NCI-H82 treated with DMSO at 0.1 percent for 48 hours (cell line): ENCODE results near the gene DHTKD1.
"Not testable (repeated sequence)": the region's sequence is repeated elsewhere in the genome, so short reads cannot be mapped to it uniquely, and the experiment has no call there.

Source experiments
- DNase-seq: peaks from one replicate; lab custom pipeline; 2025; ENCODE audit not compliant: unreplicated experiment; lab: John Stamatoyannopoulos, UW

DHTKD1 gene

DNA sequence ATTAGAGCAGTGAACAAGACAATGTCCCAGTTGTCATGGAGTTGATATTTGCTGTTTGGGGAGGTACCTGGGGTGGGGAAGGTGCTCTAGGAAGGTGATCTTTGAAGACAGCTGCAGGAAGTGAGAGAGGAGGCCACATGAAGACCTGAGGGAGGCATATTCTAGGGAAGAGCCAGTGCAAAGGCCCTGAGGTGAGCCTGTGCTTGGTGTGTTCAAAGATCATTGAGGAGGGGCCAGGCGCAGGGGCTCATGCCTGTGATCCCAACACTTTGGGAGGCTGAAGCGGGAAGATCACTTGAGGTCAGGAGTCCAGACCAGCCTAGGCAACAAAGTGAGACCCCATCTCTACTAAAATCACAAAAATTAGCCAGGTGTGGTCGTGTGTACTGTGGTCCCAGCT lies 75.8 kb downstream of the DHTKD1 start:
- DNase-seq: no peak

DNA sequence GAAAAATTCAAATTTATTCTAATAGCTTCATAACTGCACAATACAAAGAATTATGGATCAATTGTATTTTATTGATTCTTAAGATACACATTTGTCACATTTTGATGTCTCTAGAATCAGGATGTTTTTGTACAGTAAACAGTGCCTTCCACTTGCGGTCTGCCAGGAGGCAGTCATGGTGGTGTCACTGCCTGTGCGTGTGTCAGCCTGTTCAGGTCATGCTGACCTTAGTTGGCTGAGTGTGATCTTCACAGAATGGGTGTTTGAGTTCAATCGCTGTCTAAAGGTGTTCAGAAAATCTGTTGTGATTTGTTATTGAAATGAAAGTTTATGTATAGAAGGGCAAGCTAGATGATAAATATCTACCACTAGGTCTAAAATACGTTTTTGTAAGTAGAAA lies 81.4 kb downstream of the DHTKD1 start:
- no peak for DNase-seq

- no peak for DNase-seq
Measured at GRCh38 chr10:12154516-12154915, 85.8 kb downstream of the DHTKD1 start.

- DNase-seq: no peak
Measured at GRCh38 chr10:12156367-12157123, 87.8 kb downstream of the DHTKD1 start.

- no peak for DNase-seq
Measured at GRCh38 chr10:12158111-12158510, 89.4 kb downstream of the DHTKD1 start.

- no peak for DNase-seq
Measured at GRCh38 chr10:12160664-12161063, 91.9 kb downstream of the DHTKD1 start.

- no peak for DNase-seq
Measured at GRCh38 chr10:12162927-12163326, 94.2 kb downstream of the DHTKD1 start.

DNA sequence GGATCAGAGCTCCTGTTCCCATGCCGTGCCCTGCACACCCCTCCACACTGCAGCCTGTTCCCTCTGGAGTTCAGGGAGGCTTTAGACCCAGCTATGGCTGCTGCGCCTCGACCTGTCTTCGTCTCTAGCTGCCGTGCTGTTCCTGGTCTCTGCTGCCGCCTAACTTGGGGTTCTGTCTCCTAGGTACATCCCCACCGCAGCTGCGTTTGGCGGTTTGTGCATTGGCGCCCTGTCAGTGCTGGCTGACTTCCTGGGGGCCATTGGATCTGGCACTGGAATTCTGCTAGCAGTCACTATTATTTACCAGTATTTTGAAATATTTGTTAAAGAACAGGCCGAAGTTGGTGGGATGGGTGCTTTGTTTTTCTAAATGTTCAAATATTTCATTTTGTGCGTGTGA lies 95.3 kb downstream of the DHTKD1 start:
- DNase-seq: no peak

DNA sequence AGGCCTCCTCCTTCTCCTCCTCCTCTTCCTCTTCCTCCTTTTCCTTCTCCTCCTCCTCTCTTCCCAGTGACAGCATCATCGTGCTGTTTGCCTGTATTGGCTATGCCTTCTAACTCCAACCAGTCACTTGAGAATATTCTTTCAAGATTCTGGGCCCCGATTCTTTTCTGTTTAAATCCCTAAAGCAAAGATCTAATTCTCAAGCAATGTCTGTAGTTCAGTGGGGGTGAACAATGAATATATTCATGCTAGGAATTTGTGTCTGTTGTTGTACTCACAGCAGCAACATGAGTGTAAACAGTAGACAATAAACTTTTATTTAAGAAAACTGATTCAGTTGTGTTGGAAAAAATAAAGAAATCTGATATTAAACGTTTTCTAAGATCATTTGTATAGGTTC lies 96.3 kb downstream of the DHTKD1 start:
- DNase-seq: no peak

DNA sequence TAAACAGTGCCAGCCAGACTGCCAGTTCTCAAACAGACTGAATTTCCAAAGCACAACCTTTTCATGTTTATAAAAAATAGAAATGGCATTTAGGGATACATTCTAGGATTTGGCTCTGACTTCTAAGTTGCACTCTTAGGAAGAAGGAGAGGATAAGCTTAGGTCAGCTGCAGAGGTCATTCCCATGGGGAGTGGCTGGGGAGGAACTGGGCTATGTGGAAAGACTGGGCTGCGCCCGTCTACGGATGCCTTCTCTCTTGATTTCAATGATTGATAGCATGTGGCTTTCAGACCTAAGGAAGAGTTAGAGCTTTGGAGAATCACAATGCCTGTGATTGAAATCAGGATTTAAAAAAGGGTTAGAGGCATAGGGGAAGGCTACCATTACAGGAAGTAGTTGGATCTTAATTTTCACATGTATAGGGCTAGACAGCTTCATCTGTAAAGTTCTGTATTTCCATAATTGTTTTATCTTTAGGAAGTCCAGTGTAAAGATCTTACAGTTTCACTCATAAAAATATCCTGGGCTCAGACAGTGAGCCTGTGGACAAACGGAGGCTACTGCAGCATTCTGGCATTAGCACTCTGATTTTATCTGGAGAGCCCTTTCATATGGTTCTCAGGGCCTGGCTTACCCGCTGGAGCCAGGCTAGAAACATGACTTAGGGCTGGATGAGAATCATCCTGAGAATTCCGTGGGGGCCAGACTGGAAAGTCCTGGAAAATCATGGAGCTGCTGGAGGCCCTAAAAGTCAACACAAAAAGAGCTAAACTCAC lies 97.4 kb downstream of the DHTKD1 start:
- DNase-seq: no peak

DNA sequence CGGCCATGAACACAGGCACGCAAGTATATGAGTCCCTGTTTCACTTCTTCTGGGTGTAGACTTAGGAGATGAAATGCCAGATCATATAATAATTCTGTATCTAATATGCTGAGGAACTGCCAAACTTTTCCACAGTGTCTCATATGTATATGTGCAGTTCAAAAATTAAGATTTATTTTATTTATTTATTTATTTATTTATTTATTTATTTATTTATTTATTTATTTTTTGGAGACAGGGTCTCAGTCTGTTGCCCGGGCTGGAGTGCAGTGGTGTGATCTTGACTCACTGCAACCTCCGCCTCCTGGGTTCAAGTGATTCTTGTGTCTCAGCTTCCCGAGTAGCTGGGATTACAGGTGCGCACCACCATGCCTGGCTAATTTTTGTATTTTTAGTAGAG lies 102.8 kb downstream of the DHTKD1 start:
- DNase-seq: not testable (repeated sequence)
